Endothelial cell (in vitro differentiated cells): Measurements from ENCODE around the gene FILIP1. TPM values are rescaled to one million over a fixed set of nuclear protein-coding genes. Genes with fewer than 3 reads are reported as not detected.
A peak's percentile ranks its signal among the peaks of the same experiment; 100 is the strongest.

Experiments used
- DNase-seq: peaks from one replicate; pipeline ENCODE4 v3.0.0; 2021; ENCODE audit warnings: low spot score
- H3K27ac Mint-ChIP-seq: one replicate; pipeline ENCODE4 v1.8.0; 2021; ENCODE audit warnings: mixed read lengths, inconsistent platforms; ENCODE audit not compliant: unreplicated experiment
- H3K27me3 Mint-ChIP-seq: one replicate; pipeline ENCODE4 v1.8.0; 2021; ENCODE audit warnings: mild to moderate bottlenecking, moderate library complexity, mixed read lengths, inconsistent platforms; ENCODE audit not compliant: unreplicated experiment
- H3K36me3 Mint-ChIP-seq: one replicate; pipeline ENCODE4 v1.8.0; 2021; ENCODE audit warnings: mild to moderate bottlenecking, low read depth, mixed read lengths, inconsistent platforms; ENCODE audit not compliant: unreplicated experiment
- H3K4me1 Mint-ChIP-seq: one replicate; pipeline ENCODE4 v1.8.0; 2021; ENCODE audit warnings: mild to moderate bottlenecking, mixed read lengths, inconsistent platforms; ENCODE audit not compliant: unreplicated experiment
- H3K4me3 Mint-ChIP-seq: one replicate; pipeline ENCODE4 v1.8.0; 2021; ENCODE audit warnings: mild to moderate bottlenecking, mixed read lengths, inconsistent platforms; ENCODE audit not compliant: unreplicated experiment
- H3K9me3 Mint-ChIP-seq: one replicate; pipeline ENCODE4 v1.8.0; 2021; ENCODE audit warnings: mixed read lengths, inconsistent platforms; ENCODE audit not compliant: unreplicated experiment
- CTCF ChIP-seq: fragments of 200-600 bp; sonication (generic); IDR thresholded peaks from one replicate; pipeline ENCODE4 v1.5.0; 2021; ENCODE audit warnings: antibody characterized with exemption; ENCODE audit not compliant: unreplicated experiment
- long read RNA-seq: library from polyadenylated mRNA; unstranded; transcript quantifications from one replicate; pipeline ENCODE4 v2.0.0, GENCODE V29; 2020; ENCODE audit not compliant: unreplicated experiment
- total RNA-seq: library from RNA; stranded (reverse); fragmentation: NEBNext Ultra II Directional; extraction: Animal tissue kit (Norgen Biotek cat#: 25700); gene quantifications from one replicate; pipeline ENCODE4 v1.2.1, GENCODE V29; 2021; ENCODE audit not compliant: unreplicated experiment

FILIP1 gene, protein sequence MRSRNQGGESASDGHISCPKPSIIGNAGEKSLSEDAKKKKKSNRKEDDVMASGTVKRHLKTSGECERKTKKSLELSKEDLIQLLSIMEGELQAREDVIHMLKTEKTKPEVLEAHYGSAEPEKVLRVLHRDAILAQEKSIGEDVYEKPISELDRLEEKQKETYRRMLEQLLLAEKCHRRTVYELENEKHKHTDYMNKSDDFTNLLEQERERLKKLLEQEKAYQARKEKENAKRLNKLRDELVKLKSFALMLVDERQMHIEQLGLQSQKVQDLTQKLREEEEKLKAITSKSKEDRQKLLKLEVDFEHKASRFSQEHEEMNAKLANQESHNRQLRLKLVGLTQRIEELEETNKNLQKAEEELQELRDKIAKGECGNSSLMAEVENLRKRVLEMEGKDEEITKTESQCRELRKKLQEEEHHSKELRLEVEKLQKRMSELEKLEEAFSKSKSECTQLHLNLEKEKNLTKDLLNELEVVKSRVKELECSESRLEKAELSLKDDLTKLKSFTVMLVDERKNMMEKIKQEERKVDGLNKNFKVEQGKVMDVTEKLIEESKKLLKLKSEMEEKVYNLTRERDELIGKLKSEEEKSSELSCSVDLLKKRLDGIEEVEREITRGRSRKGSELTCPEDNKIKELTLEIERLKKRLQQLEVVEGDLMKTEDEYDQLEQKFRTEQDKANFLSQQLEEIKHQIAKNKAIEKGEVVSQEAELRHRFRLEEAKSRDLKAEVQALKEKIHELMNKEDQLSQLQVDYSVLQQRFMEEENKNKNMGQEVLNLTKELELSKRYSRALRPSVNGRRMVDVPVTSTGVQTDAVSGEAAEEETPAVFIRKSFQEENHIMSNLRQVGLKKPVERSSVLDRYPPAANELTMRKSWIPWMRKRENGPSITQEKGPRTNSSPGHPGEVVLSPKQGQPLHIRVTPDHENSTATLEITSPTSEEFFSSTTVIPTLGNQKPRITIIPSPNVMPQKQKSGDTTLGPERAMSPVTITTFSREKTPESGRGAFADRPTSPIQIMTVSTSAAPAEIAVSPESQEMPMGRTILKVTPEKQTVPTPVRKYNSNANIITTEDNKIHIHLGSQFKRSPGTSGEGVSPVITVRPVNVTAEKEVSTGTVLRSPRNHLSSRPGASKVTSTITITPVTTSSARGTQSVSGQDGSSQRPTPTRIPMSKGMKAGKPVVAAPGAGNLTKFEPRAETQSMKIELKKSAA (N-terminal part only)
- 32.0 TPM for total RNA-seq
- long read RNA-seq, partial matches to known transcripts = 17 of 18 reads
- long read RNA-seq, other reads (novel, unspliced or antisense) = 1 of 18 reads

DNA sequence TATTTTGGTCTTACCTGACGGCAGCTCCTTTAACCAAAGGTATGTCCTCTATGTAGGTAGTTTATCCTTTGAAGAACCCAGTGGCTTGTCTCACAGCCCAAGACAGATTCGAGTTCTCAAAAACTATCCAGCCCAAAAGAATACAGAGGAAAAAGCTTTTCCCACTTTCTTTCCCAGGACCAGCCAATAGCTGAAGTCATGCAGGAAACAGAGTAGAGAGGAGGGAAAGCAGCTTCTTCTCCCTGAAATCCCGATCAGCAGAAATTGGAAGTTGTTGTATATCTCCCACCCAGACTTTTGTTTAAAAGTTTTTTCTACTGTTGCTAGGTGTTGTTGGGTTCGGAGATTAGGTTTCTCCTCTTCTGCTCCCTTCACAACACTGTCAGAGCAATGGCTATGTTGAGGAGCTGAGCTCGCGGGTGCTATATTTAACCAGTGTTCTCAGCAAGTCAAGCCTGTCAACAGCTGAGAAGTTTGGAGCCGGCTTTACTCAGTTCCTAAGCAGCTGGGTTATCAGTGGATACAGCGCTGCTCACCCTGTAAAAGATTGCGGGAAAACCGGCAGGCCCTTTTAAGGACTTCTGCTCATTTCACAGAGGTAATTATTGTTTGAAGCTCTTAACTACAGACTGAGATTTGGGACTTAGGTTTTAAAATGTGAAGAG lies at the start of gene FILIP1:
Gene FILIP1 (minus strand): TSS at position 401 of the 665 bp plus-strand sequence. CDS start 78,828 bp downstream, outside the sequence.
- H3K4me1 Mint-ChIP-seq = peaks cover 61% of the 10 kb centered on the region
- peak within 1 kb of the TSS; percentile 97 for H3K27ac Mint-ChIP-seq
- DNase-seq = peak; percentile 18
- no peak for TF ChIP-seq CTCF
- H3K27me3 Mint-ChIP-seq = peaks cover 1% of the 10 kb centered on the region
- peak within 1 kb of the TSS; percentile 90 for H3K4me3 Mint-ChIP-seq
- H3K9me3 Mint-ChIP-seq = no peaks in the 10 kb centered on the region
- no peaks in the 10 kb centered on the region for H3K36me3 Mint-ChIP-seq

GRCh38 chr6:75543311-75543710 lies 49.7 kb upstream of the FILIP1 start:
- no peak for DNase-seq
- H3K4me3 Mint-ChIP-seq = no peak overlapping the region
- no peak for TF ChIP-seq CTCF
- no peaks in the 10 kb centered on the region for H3K36me3 Mint-ChIP-seq
- H3K27ac Mint-ChIP-seq = no peak overlapping the region
- no peaks in the 10 kb centered on the region for H3K27me3 Mint-ChIP-seq
- no peaks in the 10 kb centered on the region for H3K4me1 Mint-ChIP-seq
- H3K9me3 Mint-ChIP-seq = no peaks in the 10 kb centered on the region

- Mint-ChIP-seq H3K4me1 (no peaks in the 10 kb centered on the region), H3K27ac (no peak overlapping the region), H3K27me3 (no peaks in the 10 kb centered on the region), H3K36me3 (no peaks in the 10 kb centered on the region), H3K4me3 (no peak overlapping the region), H3K9me3 (no peaks in the 10 kb centered on the region)
- no peak for DNase-seq
- no peak for TF ChIP-seq CTCF
Measured at GRCh38 chr6:75539136-75539535, 45.5 kb upstream of the FILIP1 start.

GRCh38 chr6:75532521-75532920 lies 38.9 kb upstream of the FILIP1 start:
- Mint-ChIP-seq H3K4me3 (no peak overlapping the region), H3K27ac (no peak overlapping the region), H3K9me3 (no peaks in the 10 kb centered on the region), H3K4me1 (peaks cover 4% of the 10 kb centered on the region), H3K27me3 (no peaks in the 10 kb centered on the region), H3K36me3 (no peaks in the 10 kb centered on the region)
- no peak for DNase-seq
- no peak for TF ChIP-seq CTCF
